Prostate gland (tissue), 2 donors: Measurements from ENCODE around the gene PRDX2. TPM values are rescaled to one million over a fixed set of nuclear protein-coding genes. Genes with fewer than 3 reads are reported as not detected.
A peak's percentile ranks its signal among the peaks of the same experiment; 100 is the strongest.

Experiments
- DNase-seq: peaks from one replicate; pipeline ENCODE4 v3.0.0-alpha.2; 2019; ENCODE audit warnings: low spot score
- H3K27ac ChIP-seq, 2 donors: fragments of 200-600 bp; sonication (generic); 2 replicates each; pipeline ENCODE4 v1.5.1; 2017 to 2019
- H3K27me3 ChIP-seq: fragments of 200-600 bp; sonication (generic); replicated peaks from 2 replicates; pipeline ENCODE4 v1.5.1; 2019; ENCODE audit not compliant: insufficient read depth
- H3K36me3 ChIP-seq, 2 donors: fragments of 200-600 bp; sonication (generic); 1 replicate in 1 of 2; 2 replicates in 1 of 2; pipeline versions ENCODE4 v1.5.1 to v1.8.1; 2017 to 2019
- H3K4me1 ChIP-seq: fragments of 200-600 bp; sonication (generic); replicated peaks from 2 replicates; pipeline ENCODE4 v1.5.1; 2019
- H3K4me3 ChIP-seq, 2 donors: fragments of 200-600 bp; sonication (generic); 2 replicates each; pipeline ENCODE4 v1.5.1; 2017 to 2019
- H3K9me3 ChIP-seq: fragments of 200-600 bp; sonication (generic); 2 replicates; pipeline ENCODE4 v1.5.1; 2017
- CTCF ChIP-seq, 4 experiments: fragments of 200-600 bp in 2 of 4; fragments of 450-650 bp in 2 of 4; sonication (generic) in 2 of 4; IDR thresholded peaks; 1 replicate in 3 of 4; 2 replicates in 1 of 4; pipeline ENCODE4 v1.5.1; 2016 to 2019; ENCODE audit warnings: antibody characterized with exemption in 4 of 4, mild to moderate bottlenecking in 2 of 4, moderate library complexity in 2 of 4
- POLR2A ChIP-seq: fragments of 450-650 bp; IDR thresholded peaks from one replicate; pipeline ENCODE4 v1.6.1; 2016; ENCODE audit warnings: antibody characterized with exemption, mild to moderate bottlenecking
- POLR2AphosphoS5 ChIP-seq: sonication (generic); formaldehyde crosslinking; IDR thresholded peaks from one replicate; pipeline ENCODE4 v1.6.1; 2017; ENCODE audit warnings: antibody characterized with exemption
- WGBS: methylation state at CpG from one replicate; pipeline ENCODE4 v1.1.5; 2018; 5-methylcytosine and 5-hydroxymethylcytosine counted together
- intact Hi-C: fragments of 100-400 bp; cut with DNase I; formaldehyde crosslinking; loops from one replicate; pipeline ENCODE4 v1.14.2; 2022
- total RNA-seq, 2 donors: library from RNA; depleted of rRNA; stranded (reverse); fragments of >200 nt; gene quantifications; one replicate each; pipeline ENCODE4 v1.1.0, GENCODE V29; 2016

The PRDX2 gene
- total RNA-seq, 2 donors from 2014 or later: 256 to 548 TPM

DNA sequence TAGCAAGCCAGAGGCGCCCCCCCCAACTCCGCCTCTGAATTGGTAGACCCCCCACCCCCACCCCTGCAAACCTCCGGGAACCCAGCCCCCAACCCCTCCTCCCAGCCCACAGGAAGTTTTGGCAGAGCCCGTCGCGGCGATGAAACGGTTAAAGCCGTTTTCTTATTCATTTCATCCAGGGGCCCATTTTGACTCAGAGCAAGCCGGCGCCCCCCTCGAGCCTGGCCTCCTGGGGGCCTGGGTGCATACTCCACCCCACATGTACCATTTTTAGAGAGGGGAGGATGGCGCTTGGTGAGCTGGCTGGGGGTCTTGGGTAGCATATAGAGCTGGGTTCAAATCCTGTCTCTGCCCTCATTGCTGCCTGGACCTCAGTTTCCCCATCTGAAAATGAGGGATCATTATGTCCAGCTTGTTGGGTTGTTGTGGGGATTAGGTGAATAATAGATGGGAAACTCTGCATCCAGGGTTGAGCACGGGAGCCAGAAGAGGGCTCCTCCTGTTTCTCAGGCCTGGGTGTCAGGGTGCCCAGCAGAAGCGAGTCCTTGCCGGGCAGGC lies 18.2 kb downstream of the PRDX2 start:
- H3K27me3 ChIP-seq: no peaks in the 10 kb centered on the region
- peak overlapping the region in 1 of 2 donors; percentile 47 for H3K4me3 ChIP-seq
- peaks cover 52% of the 10 kb centered on the region for H3K4me1 ChIP-seq
- peak overlapping the region; percentile 100 for H3K27ac ChIP-seq
- TF ChIP-seq CTCF (IDR thresholded peaks at IDR 0.05) (no peak), POLR2A (no peak)
- 9% methylated on average over 16 of the region's 16 CpGs for WGBS
- intact Hi-C loops: no loop called here
- no peak for DNase-seq
- H3K36me3 ChIP-seq: no peaks in the 10 kb centered on the region
- H3K9me3 ChIP-seq: no peaks in the 10 kb centered on the region

- Histone ChIP-seq H3K9me3 (no peaks in the 10 kb centered on the region), H3K27ac (peak overlapping the region; percentile 100), H3K36me3 (no peaks in the 10 kb centered on the region), H3K4me3 (peak overlapping the region; percentile 33 to 47), H3K4me1 (peaks cover 45% of the 10 kb centered on the region), H3K27me3 (no peaks in the 10 kb centered on the region)
- WGBS: under 1% methylated on average over 76 of the region's 88 CpGs
- TF ChIP-seq POLR2AphosphoS5 (peak; percentile 36), POLR2A (peak; percentile 46), CTCF (IDR thresholded peaks at IDR 0.05) (peak in 1 of 4 experiments; percentile 31)
- intact Hi-C loops: no loop called here
- peak; percentile 67 for DNase-seq
Observed at GRCh38 chr19:12782424-12783290, 18.9 kb downstream of the PRDX2 start.

- Histone ChIP-seq H3K4me1 (peaks cover 41% of the 10 kb centered on the region), H3K4me3 (peak overlapping the region; percentile 33 to 47), H3K9me3 (no peaks in the 10 kb centered on the region), H3K27me3 (no peaks in the 10 kb centered on the region), H3K27ac (peak overlapping the region; percentile 100), H3K36me3 (no peaks in the 10 kb centered on the region)
- whole genome bisulfite sequencing: 0% methylated on average over 12 of the region's 12 CpGs
- peak; percentile 44 for DNase-seq
- TF ChIP-seq POLR2AphosphoS5 (peak; percentile 49), POLR2A (no peak)
- intact Hi-C loops: no loop called here
Observed at GRCh38 chr19:12782174-12782423, 19.5 kb downstream of the PRDX2 start.

DNA sequence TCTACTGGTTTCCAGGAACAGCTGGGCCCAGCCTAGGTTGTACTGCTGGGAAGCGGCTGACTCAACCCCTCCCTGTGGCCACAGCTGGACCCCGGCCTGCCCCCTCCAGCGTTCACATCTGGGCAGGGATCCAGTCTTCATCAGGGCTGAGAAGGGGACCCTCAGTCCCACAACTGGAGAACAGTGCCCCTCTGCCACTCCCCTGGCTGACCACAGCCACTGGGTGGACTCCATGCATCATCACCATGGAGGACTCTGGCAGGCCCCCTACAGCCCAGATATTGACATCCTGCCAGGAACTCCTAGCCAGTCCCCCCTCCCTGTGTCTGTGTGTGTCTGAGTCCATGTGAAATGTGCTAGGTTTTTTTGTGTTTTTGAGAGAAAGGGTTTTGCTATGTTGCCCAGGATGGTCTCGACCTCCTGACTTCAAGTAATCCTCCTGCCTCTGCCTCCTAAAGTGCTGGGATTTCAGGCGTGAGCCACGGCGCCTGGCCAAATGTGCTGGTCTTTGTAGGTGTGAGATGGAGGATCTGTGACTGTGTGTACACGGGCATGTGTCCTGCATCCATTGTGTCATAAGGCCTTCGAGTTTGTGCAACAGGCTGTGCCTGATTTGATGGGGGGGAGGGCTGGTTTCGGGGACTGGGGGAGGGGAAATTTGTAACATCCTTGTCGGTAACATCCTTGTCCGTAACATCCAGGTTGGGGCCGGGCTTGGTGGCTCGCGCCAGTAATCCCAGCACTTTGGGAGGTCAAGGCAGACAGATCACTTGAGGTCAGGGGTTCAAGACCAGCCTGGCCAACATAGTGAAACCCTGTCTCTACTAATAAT lies 22.2 kb downstream of the PRDX2 start:
- TF ChIP-seq POLR2AphosphoS5 (no peak), CTCF (IDR thresholded peaks at IDR 0.05) (no peak), POLR2A (no peak)
- no peak for DNase-seq
- H3K4me1 ChIP-seq: peaks cover 17% of the 10 kb centered on the region
- H3K9me3 ChIP-seq: no peaks in the 10 kb centered on the region
- H3K27me3 ChIP-seq: no peaks in the 10 kb centered on the region
- no peaks in the 10 kb centered on the region for H3K36me3 ChIP-seq
- peak overlapping the region in 1 of 2 donors; percentile 49 for H3K4me3 ChIP-seq
- intact Hi-C loops: no loop called here
- WGBS: 66% methylated on average over 15 of the region's 15 CpGs
- peak overlapping the region; percentile 92 to 93 for H3K27ac ChIP-seq

GRCh38 chr19:12778905-12779161 lies 22.8 kb downstream of the PRDX2 start:
- H3K4me3 ChIP-seq: peak overlapping the region; percentile 45 to 49
- no peak for DNase-seq
- H3K9me3 ChIP-seq: no peaks in the 10 kb centered on the region
- no peaks in the 10 kb centered on the region for H3K27me3 ChIP-seq
- peak overlapping the region; percentile 92 to 93 for H3K27ac ChIP-seq
- peaks cover 15% of the 10 kb centered on the region for H3K4me1 ChIP-seq
- no peaks in the 10 kb centered on the region for H3K36me3 ChIP-seq
- WGBS: 39% methylated on average over 6 of the region's 6 CpGs
- intact Hi-C loops: no loop called here
- TF ChIP-seq POLR2AphosphoS5 (no peak), CTCF (IDR thresholded peaks at IDR 0.05) (no peak), POLR2A (no peak)
